Cerebellar nuclear complex (tissue), 1 donor: ENCODE measurements around the gene MRPS11.
"Not testable (repeated sequence)": the region's sequence is repeated elsewhere in the genome, so short reads cannot be mapped to it uniquely, and the experiment has no call there.

Experiments
- DNase-seq, 2 experiments: peaks; one replicate each; lab custom pipeline; 2025; lab: John Stamatoyannopoulos, UW

The MRPS11 gene

GRCh38 chr15:88454867-88455810, 12.4 kb upstream of the MRPS11 start:
- no peak for DNase-seq

DNA sequence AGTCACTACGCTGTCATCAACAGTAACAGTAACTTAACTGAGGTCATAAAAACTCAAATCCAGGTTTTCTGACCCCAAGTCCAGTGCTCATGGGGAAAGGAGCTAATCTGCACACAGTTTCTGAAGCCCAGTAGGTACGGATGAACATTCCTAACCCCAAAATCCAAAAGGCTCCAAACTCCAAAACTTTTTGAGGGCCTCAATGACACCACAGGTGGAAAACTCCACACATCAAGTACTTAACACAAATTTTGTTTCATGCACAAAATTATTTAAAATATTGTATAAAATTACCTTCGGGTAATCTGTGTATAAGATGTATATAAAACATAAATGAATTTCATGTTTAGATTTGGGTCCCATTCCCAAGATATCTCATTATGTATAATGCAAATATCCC, 10.8 kb upstream of the MRPS11 start:
- no peak for DNase-seq

DNA sequence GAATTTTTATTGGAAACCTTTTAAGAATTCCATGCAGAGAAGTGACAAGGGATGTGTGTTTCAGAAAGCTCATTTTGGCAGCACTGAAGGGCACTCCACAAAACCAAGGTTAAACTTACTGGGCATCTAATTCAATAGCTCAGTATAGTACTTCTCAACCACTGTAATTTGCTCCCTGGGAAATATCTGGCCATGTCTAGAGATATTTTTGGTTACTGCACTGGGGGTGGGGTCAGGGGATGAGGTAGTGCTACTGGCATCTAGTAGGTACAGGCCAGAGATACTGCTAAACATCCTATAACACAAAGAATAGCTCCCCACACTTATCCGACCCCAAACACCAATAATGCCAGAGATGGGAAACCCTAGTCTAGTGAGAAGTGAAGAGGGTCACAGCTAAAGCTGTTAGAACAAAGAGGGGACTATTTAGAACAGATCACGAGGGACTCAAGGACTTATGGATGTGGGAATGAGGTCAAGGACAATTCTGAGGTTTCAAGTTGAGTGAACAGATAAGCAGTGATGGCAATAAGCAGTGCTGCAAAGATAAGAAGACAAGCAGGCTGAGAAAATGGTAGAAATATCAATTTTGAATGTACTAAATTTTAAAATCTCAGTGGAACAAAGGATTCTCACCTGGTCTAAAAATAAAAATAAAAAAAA, 3.5 kb upstream of the MRPS11 start:
- DNase-seq = no peak

DNA sequence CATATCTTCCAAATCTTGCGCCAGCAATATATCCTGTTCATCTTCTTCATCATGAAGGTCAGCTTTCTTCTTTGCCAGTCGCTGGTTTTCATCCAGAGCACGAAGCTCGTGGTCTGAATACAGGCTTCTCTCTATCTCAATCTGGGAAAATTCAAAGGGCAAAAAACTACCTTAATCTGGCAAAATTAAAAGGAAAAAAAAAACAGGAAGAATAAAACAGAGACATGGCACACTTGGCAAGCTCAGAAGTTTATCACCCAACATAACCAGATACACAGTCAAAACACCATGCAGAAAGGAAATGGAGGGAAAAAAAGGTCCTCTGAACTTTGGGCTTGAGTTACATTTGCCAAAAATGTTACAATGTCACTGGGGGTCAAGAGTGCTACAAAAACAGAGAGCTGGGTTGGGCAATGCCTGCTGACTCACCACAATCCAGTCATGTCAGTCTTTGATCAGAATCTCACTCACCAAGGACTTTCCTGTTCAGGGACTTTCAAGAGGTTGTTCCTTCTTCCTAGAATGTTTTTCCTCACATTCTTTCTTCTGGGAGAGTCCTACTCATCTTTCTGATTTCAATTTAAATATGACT, 1.8 kb upstream of the MRPS11 start:
- no peak for DNase-seq

GRCh38 chr15:88467935-88468528, 524 bp downstream of the MRPS11 start:
- no peak for DNase-seq

DNA sequence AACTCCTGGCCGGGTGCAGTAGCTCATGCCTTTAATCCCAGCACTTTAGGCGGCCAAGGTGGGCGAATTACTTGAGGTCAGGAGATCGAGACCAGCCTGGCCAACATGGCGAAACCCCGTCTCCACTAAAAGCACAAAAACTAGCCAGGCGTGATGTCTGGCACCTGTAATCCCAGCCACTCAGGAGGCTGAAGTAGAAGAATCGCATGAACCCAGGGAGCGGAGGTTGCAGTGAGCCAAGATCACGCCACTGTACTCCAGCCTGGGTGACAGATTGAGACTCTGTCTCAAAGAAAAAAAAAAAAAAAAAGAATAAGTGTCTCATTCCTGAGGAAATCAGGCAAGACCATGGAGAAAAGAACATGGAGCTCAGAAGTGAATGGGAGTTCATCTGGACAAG, 1.2 kb downstream of the MRPS11 start:
- not testable (repeated sequence) for DNase-seq

- no peak for DNase-seq
These were observed 1.8 kb downstream of the MRPS11 start for GRCh38 chr15:88469321-88469720.

DNA sequence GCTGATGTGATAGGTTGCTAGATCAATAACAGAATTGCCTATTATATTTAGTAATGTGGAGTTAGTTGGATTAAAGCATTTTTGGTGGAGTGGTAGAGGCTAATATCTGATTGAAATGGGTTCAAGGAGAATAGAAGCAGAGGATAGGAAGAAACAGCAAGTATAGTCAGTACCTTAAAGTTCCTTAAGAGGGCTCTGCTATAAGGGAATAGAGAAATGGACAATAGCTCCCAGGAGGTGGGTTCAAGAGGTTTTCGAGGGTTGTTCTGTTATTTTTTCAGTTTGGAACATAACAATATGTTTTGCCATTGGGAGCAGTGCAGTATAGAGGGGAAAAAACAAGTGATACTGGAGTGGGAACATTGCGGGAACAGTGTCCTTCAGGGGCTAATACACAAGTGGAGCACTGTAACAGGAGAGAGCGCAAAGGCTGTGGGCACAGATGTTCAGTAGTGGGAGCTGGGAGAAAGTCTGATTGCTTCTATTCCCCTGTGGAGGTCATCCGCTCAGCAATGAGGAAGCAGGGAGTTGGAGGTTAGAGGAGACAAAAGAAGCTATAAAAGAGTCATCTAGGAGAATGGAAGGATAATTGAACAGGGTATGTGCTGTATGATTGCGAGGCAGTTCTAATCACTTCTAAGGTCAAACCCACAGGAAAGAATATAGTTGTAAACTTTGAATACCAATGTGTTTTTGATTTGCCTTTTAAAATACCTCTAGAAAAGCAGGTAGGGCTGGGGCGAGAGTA, 3.3 kb downstream of the MRPS11 start:
- no peak for DNase-seq

DNA sequence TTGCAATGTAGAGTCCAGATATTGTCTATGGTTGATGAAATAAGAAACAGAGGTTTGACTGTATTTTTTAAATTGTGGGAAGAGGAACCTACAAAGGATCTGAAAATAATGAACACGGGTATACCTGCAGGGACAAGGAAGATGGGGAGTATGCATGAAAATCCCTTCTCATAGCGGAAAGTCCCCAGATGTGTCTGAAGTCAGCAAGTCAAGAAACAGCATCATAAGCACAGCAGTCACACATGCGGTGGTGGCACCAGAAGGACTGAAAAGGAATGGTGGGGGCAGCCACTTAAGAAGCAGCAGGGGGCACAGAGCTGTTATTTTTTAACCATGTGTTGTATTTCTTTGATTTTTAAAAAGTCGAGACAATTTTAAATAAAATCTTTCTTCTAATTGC, 4.7 kb downstream of the MRPS11 start:
- no peak for DNase-seq

GRCh38 chr15:88473661-88474293, 6.3 kb downstream of the MRPS11 start:
- DNase-seq = not testable (repeated sequence)

DNA sequence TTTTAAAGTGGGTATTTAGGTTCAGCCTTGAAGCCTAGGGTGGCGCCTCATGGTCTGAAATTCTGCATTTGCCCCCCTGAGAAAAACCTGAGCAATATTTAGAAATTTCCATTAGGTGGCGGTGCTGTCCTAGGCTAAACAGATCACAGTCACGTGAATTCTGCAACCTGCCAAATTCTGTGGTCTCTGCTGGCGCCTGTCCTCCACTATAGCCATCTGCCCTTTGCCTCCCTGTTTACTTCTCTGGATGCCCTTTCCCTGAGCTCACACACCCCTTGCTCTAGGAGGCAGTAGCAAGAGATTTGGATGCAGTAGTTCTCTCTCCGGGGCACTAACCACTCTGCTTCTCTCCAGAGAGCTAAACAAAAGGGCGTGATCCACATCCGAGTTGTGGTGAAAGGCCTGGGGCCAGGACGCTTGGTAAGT, 9.1 kb downstream of the MRPS11 start:
- peak; percentile 26 to 53 for DNase-seq

DNA sequence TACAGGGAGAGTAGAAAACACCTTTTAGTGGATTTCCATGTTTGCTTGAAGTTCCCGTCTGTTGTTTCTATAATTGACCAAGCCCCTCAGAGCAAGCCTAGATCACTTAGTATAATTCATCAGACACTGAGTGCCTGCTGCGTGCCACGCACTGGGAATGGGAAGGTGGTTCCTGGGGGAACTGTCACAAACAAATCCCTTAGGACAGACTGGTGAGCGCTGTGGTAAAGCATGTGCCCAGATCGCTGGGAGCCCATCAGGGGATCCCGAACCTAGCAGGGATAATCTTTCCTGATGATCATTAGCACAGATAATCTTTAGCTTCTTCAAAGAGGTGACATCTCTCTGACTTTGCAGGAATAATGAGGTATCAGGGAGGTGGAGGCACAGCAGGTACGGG, 9.6 kb downstream of the MRPS11 start:
- no peak for DNase-seq

GRCh38 chr15:88477904-88478303, 10.4 kb downstream of the MRPS11 start:
- no peak for DNase-seq

DNA sequence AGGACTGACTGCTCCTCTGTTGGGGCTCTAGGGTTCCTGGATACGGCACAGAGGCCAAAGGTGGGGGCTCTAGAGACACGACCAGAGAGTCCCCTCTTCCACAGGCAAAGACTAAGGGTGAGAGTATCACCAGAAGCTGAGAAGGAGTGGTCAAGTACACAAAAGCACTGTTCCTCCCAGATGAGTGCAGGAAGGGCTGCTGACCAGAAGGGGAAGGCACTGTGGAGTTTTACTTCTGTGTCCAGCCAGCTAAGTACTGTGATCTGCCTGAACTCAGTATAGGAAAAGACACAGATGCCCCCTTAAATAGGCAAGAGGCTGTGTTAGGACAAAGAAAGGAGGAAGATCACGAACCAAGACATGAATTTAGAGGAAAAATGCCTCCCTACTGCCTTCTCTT, 11.7 kb downstream of the MRPS11 start:
- no peak for DNase-seq

DNA sequence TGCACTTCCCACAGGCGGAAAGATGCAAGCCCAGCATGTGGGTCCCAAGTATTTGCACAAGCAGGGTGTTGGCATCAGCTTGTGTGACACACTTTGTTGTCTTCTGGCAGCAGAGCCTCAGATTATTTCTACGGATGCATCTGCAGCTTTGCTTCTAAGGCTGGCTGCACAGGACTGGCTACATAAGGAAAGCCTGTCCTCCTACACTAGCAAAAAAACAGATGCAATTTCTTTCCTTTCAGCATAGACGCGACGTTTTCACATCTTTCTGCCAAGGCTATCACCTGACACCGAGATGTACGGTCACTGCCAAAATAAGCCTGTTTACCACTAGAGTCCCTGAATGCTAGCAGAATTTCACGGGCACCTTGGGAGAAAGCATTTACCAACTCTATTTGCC, 13.5 kb downstream of the MRPS11 start:
- peak in 1 of 2 experiments; percentile 34 for DNase-seq

DNA sequence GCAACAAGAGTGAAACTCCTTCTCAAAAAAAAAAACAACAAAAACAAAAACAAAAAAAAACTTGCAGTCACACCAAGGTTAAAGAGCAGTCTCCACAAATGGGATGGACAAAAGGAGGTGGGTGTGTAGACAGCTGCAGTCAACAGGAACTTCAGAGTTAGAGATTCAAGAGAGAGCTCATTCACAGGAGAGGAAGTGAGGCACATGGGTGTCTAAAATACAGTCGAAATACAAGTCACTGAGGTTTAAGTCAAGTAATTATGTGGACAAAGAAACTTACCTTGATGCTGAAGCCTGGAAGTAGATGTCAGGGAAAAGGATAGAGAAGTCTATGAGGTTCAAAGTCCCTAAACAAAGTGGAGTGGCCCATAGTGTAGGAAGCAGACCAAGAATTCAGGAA, 14.8 kb downstream of the MRPS11 start:
- DNase-seq = no peak

DNA sequence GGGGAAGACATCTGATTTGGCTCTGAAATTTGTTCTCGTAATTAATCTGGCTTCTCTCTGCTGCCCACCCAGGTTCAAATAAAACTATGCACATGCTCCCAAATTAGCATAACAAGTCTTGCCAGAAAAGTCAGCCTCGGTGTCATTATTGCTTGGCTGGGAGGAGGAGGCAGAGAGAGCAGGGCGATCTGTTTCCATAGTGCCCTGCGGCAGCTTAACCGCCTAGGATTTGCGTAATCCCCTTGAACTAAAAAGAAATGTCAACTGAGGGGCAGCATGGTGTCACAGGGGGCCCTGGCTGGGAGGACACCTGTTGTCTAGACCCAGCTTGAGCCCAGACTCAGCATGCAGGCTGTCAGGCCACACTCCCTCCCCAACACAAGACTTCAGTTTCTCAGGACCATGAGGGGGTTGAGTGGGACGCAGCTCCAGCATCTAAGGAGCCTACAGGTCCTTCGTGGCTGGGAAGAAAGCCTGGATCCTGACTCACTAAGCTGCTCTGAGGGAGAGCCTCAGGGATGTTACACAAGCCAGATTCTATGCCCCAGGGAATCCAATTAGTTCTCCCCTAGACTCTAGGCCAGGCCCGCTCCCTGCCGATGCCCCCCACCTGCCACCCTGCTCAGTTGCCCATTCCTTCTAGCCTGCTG, 17.3 kb downstream of the MRPS11 start:
- DNase-seq = no peak

DNA sequence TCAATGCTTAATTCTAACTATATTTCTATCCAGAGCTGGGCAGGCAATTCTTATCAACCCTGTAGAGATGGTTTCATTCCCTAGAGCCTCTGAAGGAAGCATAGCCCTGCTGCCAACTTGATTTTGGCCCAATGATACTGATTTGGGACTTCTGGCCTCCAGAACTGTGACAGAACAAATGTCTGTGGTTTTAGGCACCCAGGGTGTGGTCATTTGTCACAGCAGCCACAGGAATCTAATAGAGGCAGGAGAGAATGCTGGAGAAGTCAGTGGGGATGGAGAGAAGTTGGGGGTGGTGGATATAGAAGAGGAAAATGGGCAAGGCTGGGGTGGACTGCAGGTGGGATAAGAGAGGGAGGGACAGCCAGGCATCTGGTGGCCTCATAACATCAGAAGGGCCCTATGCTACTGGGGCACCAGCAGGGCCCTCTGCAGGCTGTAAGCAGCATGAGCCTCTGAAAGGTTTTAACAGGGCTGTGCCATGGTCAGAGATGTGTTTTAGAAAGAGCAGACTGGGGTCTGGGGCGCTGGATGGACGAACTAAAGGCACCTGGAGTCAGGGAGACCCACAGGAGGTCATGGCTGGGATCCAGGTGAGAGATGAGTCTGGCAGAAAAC, 19.8 kb downstream of the MRPS11 start:
- DNase-seq = no peak

GRCh38 chr15:88487796-88488523, 20.5 kb downstream of the MRPS11 start:
- DNase-seq = no peak

GRCh38 chr15:88489321-88489720, 21.8 kb downstream of the MRPS11 start:
- no peak for DNase-seq
